OCI-LY7 (cell line): ENCODE results near the gene FRAT1. TPM values are rescaled to one million over a fixed set of nuclear protein-coding genes. Genes with fewer than 3 reads are reported as not detected.

Source experiments
- small RNA-seq: library from RNA; depleted of rRNA; stranded (forward); fragments of <200 nt; gene quantifications from one replicate; pipeline ENCODE3, GENCODE V24; 2014
- total RNA-seq, 2 experiments: library from RNA; depleted of rRNA in 1 of 2; stranded (reverse); fragments of >200 nt in 1 of 2; shearing (Covaris generic) in 1 of 2; gene quantifications; 2 replicates each; pipeline ENCODE4 v1.2.3, GENCODE V29; 2014 to 2022

The FRAT1 gene
- total RNA-seq, 2 experiments from 2014 or later = 7.0 to 12.2 TPM

Small RNA genes within 50 kb of the gene (small RNA-seq; reads per million reads assigned to genes)
- gene RF00017 = not detected

Other genes with a start within 250 kb of the FRAT1 start
- gene SLIT1, start 133.3 kb upstream of the FRAT1 start, total RNA-seq (2014; rRNA removed; shearing (Covaris generic)) = 0.10 and 0.13 TPM in 2 replicates
- 0.77 and 1.0 TPM in 2 replicates for gene SLIT1, start 133.3 kb upstream of the FRAT1 start, total RNA-seq (2022)
- gene ARHGAP19, start 26.6 kb upstream of the FRAT1 start, total RNA-seq (2014; rRNA removed; shearing (Covaris generic)) = 33.3 and 34.1 TPM in 2 replicates
- gene ARHGAP19, start 26.6 kb upstream of the FRAT1 start, total RNA-seq (2022) = 60.5 and 73.1 TPM in 2 replicates
- 9.3 and 12.3 TPM in 2 replicates for gene FRAT2, start 15.5 kb downstream of the FRAT1 start, total RNA-seq (2014; rRNA removed; shearing (Covaris generic))
- 18.3 and 18.4 TPM in 2 replicates for gene FRAT2, start 15.5 kb downstream of the FRAT1 start, total RNA-seq (2022)
- gene RRP12, start 82.1 kb downstream of the FRAT1 start, total RNA-seq (2014; rRNA removed; shearing (Covaris generic)) = 32.1 and 38.6 TPM in 2 replicates
- 32.7 and 39.3 TPM in 2 replicates for gene RRP12, start 82.1 kb downstream of the FRAT1 start, total RNA-seq (2022)
- 243 and 289 TPM in 2 replicates for gene PGAM1, start 106.9 kb downstream of the FRAT1 start, total RNA-seq (2014; rRNA removed; shearing (Covaris generic))
- gene PGAM1, start 106.9 kb downstream of the FRAT1 start, total RNA-seq (2022) = 286 and 467 TPM in 2 replicates
- gene EXOSC1, start 126.7 kb downstream of the FRAT1 start, total RNA-seq (2014; rRNA removed; shearing (Covaris generic)) = 46.8 and 59.6 TPM in 2 replicates
- 54.8 and 56.2 TPM in 2 replicates for gene EXOSC1, start 126.7 kb downstream of the FRAT1 start, total RNA-seq (2022)
- 28.7 and 31.0 TPM in 2 replicates for gene ZDHHC16, start 126.9 kb downstream of the FRAT1 start, total RNA-seq (2014; rRNA removed; shearing (Covaris generic))
- 35.8 and 38.4 TPM in 2 replicates for gene ZDHHC16, start 126.9 kb downstream of the FRAT1 start, total RNA-seq (2022)
- gene MMS19, start 179.2 kb downstream of the FRAT1 start, total RNA-seq (2014; rRNA removed; shearing (Covaris generic)) = 74.4 and 95.7 TPM in 2 replicates
- 74.8 and 90.3 TPM in 2 replicates for gene MMS19, start 179.2 kb downstream of the FRAT1 start, total RNA-seq (2022)
- 1.1 and 1.4 TPM in 2 replicates for gene UBTD1, start 179.7 kb downstream of the FRAT1 start, total RNA-seq (2014; rRNA removed; shearing (Covaris generic))
- gene UBTD1, start 179.7 kb downstream of the FRAT1 start, total RNA-seq (2022) = 2.0 and 2.2 TPM in 2 replicates